Liver (tissue), 3 donors: ENCODE data around the gene MMS22L.

Experiments
- EGR1 ChIP-seq, 2 donors: IDR thresholded peaks; 2 replicates each; pipeline ENCODE4 v1.6.1; 2016 to 2018; ENCODE audit warnings: antibody characterized with exemption in 2 of 2, low read depth in 2 of 2
- FOXA1 ChIP-seq: IDR thresholded peaks from 2 replicates; pipeline ENCODE4 v1.6.1; 2016; ENCODE audit warnings: antibody characterized with exemption
- GABPA ChIP-seq, 2 donors: IDR thresholded peaks in 1 of 2; conservative IDR thresholded peaks in 1 of 2; 2 replicates each; pipeline ENCODE4 v1.6.1; 2016; ENCODE audit warnings: antibody characterized with exemption in 2 of 2, mild to moderate bottlenecking in 1 of 2, moderate library complexity in 1 of 2
- JUND ChIP-seq, 2 donors: IDR thresholded peaks; 2 replicates each; pipeline ENCODE4 v1.6.1; 2016; ENCODE audit warnings: antibody characterized with exemption in 2 of 2
- MAX ChIP-seq: IDR thresholded peaks from 2 replicates; pipeline ENCODE4 v1.6.1; 2016; ENCODE audit warnings: antibody characterized with exemption
- RAD21 ChIP-seq, 2 donors: IDR thresholded peaks; 2 replicates each; pipeline ENCODE4 v1.6.1; 2016; ENCODE audit warnings: antibody characterized with exemption in 2 of 2, mild to moderate bottlenecking in 2 of 2
- RXRA ChIP-seq, 2 donors: IDR thresholded peaks; 2 replicates each; pipeline ENCODE4 v1.6.1; 2017 to 2018; ENCODE audit warnings: antibody characterized with exemption in 2 of 2, mild to moderate bottlenecking in 1 of 2
- SP1 ChIP-seq: IDR thresholded peaks from 2 replicates; pipeline ENCODE4 v1.6.1; 2018; ENCODE audit warnings: antibody characterized with exemption, mild to moderate bottlenecking
- TAF1 ChIP-seq: conservative IDR thresholded peaks from 2 replicates; pipeline ENCODE4 v1.6.1; 2016; ENCODE audit warnings: antibody characterized with exemption, mild to moderate bottlenecking
- YY1 ChIP-seq: IDR thresholded peaks from 2 replicates; pipeline ENCODE4 v1.6.1; 2016; ENCODE audit warnings: antibody characterized with exemption, mild to moderate bottlenecking
- ZBTB33 ChIP-seq: IDR thresholded peaks from 2 replicates; pipeline ENCODE4 v1.6.1; 2016; ENCODE audit warnings: antibody characterized with exemption
- TF ChIP-seq, protein P1 (sequence below): fragments of 150-350 bp; IDR thresholded peaks from 2 replicates; pipeline ENCODE4 v1.5.1; 2017; ENCODE audit warnings: improper control_type of control experiment, low read depth, low read length; ENCODE audit not compliant: missing input control
- TF ChIP-seq, protein P2 (sequence below): IDR thresholded peaks from 2 replicates; pipeline ENCODE4 v1.6.1; 2016; ENCODE audit warnings: antibody characterized with exemption
- donor health status: healthy.
- donor health status: healthy.

DNA sequence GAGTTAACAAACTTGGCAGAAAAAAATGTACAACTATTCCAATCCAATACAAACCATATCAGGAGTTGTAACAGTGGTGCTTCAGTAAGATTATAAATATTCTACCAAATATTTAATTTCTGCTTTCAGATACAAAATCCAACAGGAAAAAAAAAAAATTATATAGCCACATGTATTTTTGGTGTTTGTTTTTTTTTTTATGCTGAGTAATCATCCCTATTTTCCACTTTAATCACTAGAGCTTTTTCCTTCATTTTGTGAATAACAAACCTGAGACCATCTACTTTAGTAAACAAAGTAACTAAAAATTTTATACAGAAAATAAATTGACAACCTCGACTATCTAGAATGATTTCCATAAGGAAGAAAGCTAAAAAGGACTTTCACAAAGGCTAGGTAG lies 36.2 kb downstream of the MMS22L start:
- TF ChIP-seq, protein P1, sequence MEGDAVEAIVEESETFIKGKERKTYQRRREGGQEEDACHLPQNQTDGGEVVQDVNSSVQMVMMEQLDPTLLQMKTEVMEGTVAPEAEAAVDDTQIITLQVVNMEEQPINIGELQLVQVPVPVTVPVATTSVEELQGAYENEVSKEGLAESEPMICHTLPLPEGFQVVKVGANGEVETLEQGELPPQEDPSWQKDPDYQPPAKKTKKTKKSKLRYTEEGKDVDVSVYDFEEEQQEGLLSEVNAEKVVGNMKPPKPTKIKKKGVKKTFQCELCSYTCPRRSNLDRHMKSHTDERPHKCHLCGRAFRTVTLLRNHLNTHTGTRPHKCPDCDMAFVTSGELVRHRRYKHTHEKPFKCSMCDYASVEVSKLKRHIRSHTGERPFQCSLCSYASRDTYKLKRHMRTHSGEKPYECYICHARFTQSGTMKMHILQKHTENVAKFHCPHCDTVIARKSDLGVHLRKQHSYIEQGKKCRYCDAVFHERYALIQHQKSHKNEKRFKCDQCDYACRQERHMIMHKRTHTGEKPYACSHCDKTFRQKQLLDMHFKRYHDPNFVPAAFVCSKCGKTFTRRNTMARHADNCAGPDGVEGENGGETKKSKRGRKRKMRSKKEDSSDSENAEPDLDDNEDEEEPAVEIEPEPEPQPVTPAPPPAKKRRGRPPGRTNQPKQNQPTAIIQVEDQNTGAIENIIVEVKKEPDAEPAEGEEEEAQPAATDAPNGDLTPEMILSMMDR, result no peak
- no peak for TF ChIP-seq FOXA1
- TF ChIP-seq EGR1 (IDR thresholded peaks at IDR 0.05; ENCODE audit: low read depth in 2 of 2), result no peak
- TF ChIP-seq GABPA (IDR thresholded peaks at IDR 0.05 in 1 of 2, conservative IDR thresholded peaks at IDR 0.05 in 1 of 2), result no peak
- TF ChIP-seq MAX, result no peak
- no peak for TF ChIP-seq RXRA (IDR thresholded peaks at IDR 0.05)
- TF ChIP-seq, protein P2, sequence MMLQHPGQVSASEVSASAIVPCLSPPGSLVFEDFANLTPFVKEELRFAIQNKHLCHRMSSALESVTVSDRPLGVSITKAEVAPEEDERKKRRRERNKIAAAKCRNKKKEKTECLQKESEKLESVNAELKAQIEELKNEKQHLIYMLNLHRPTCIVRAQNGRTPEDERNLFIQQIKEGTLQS, result no peak
- no peak for TF ChIP-seq ZBTB33
- TF ChIP-seq YY1, result no peak
- no peak for TF ChIP-seq SP1
- TF ChIP-seq RAD21 (IDR thresholded peaks at IDR 0.05), result no peak
- no peak for TF ChIP-seq TAF1
- no peak for TF ChIP-seq JUND (IDR thresholded peaks at IDR 0.05)
